ENCODE results near the gene CCDC15. TPM values are rescaled to one million over a fixed set of nuclear protein-coding genes. Genes with fewer than 3 reads are reported as not detected.

CCDC15 gene
- total RNA-seq, 1 donor from 2014 or later: 3.2 TPM

DNA sequence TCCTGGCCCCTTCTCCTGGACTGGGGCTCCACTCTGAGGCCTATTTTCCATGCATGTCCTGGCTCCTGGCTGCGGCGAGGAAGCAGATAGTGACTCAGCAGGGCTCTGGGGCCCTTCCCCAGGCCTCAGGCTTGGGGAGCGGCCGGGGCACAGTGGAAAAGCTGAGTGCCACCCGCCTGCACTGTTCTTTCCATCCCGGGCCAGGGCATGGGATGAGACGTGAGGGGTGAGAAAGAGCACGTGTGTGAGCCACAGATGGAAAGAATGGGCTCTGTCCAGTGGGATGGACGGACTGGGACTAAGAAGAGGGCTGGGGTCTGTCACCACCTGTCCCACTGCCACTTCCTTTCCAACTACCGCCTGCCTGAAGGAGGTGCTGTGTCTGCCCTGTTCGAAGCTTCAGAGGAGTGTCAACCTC, 121.9 kb downstream of the CCDC15 start:
- peaks cover 7% of the 10 kb centered on the region for H3K27me3 Mint-ChIP-seq
- no peaks in the 10 kb centered on the region for H3K9me3 Mint-ChIP-seq
- H3K27ac Mint-ChIP-seq: no peak overlapping the region
- no peak for DNase-seq (ENCODE audit: extremely low spot score, unreplicated experiment)
- no peaks in the 10 kb centered on the region for H3K36me3 Mint-ChIP-seq
- peaks cover 10% of the 10 kb centered on the region for H3K4me1 Mint-ChIP-seq (ENCODE audit: unreplicated experiment)
- TF ChIP-seq, protein P1, sequence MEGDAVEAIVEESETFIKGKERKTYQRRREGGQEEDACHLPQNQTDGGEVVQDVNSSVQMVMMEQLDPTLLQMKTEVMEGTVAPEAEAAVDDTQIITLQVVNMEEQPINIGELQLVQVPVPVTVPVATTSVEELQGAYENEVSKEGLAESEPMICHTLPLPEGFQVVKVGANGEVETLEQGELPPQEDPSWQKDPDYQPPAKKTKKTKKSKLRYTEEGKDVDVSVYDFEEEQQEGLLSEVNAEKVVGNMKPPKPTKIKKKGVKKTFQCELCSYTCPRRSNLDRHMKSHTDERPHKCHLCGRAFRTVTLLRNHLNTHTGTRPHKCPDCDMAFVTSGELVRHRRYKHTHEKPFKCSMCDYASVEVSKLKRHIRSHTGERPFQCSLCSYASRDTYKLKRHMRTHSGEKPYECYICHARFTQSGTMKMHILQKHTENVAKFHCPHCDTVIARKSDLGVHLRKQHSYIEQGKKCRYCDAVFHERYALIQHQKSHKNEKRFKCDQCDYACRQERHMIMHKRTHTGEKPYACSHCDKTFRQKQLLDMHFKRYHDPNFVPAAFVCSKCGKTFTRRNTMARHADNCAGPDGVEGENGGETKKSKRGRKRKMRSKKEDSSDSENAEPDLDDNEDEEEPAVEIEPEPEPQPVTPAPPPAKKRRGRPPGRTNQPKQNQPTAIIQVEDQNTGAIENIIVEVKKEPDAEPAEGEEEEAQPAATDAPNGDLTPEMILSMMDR (conservative IDR thresholded peaks at IDR 0.05): no peak
- H3K4me3 Mint-ChIP-seq: no peak overlapping the region

DNA sequence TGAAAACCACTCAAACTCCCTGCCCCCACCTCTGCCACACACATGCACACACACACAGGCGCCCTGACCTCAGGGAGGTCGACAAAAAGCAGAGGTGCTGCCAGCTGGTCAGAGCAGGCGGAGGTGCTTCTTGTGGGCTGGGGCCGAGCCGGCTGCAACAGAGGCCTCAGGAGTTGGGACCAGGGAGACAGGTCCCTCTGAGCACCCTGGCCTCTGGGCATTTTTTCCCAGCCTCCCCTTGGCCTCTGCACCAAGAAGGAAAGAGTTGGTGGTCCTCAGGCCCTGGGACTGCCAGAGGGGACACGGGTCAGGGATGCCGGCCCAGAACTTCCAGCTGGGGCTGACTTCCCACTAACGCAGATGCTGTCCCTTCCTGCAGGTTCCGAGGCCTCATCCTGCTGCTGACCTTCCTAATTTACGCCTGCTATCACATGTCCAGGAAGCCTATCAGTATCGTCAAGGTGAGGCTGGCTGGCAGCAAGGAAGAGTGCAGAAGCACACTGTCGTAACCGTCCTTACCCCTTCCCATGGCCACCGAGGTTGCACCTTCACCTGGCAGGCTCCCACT, 122.5 kb downstream of the CCDC15 start:
- TF ChIP-seq, protein P1 (conservative IDR thresholded peaks at IDR 0.05): no peak
- DNase-seq (ENCODE audit: extremely low spot score, unreplicated experiment): no peak
- Mint-ChIP-seq H3K36me3 (no peaks in the 10 kb centered on the region), H3K4me1 (ENCODE audit: unreplicated experiment) (peaks cover 5% of the 10 kb centered on the region), H3K27me3 (peaks cover 7% of the 10 kb centered on the region), H3K4me3 (no peak overlapping the region), H3K27ac (no peak overlapping the region), H3K9me3 (no peaks in the 10 kb centered on the region)

- no peaks in the 10 kb centered on the region for H3K36me3 Mint-ChIP-seq
- H3K9me3 Mint-ChIP-seq: no peaks in the 10 kb centered on the region
- no peak overlapping the region for H3K4me3 Mint-ChIP-seq
- no peak overlapping the region for H3K27ac Mint-ChIP-seq
- H3K27me3 Mint-ChIP-seq: peaks cover 7% of the 10 kb centered on the region
- DNase-seq (ENCODE audit: extremely low spot score, unreplicated experiment): no peak
- TF ChIP-seq, protein P1 (conservative IDR thresholded peaks at IDR 0.05): no peak
- H3K4me1 Mint-ChIP-seq (ENCODE audit: unreplicated experiment): peaks cover under 1% of the 10 kb centered on the region
Observed at GRCh38 chr11:125078016-125078415, 124.0 kb downstream of the CCDC15 start.

DNA sequence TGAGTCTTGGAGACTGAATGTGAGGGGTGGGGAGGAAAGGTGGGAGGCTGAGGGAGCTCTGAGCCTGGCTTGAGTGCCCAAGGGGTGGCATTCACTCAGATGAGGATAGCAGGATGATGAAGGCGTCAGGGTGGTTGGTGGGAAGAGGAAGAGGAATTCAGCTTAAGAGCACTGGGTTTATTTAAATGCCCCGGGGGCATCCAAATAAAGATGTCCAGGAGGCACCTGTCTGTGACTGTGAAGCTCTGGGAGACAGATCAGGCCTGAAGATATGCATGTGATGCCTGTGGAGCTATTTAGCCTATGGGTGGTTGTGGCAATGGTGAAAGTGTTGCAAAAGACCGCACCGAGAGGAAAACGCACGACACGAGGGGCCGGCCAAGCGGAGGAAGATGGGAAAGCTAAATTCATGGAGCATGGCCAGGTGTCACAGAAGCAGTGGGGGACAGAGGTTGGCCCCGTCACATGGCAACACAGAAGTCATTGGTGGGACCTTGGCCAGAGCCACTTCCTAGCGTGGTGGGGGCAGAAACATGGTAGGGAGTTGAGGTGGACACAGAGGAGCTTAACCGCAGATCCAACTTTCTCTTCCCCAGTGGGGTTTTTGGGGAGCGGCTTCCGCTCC, 124.6 kb downstream of the CCDC15 start:
- TF ChIP-seq, protein P1 (conservative IDR thresholded peaks at IDR 0.05): no peak
- Mint-ChIP-seq H3K27ac (no peak overlapping the region), H3K36me3 (no peaks in the 10 kb centered on the region), H3K4me3 (no peak overlapping the region), H3K27me3 (peaks cover 7% of the 10 kb centered on the region), H3K4me1 (ENCODE audit: unreplicated experiment) (peaks cover 5% of the 10 kb centered on the region), H3K9me3 (no peaks in the 10 kb centered on the region)
- no peak for DNase-seq (ENCODE audit: extremely low spot score, unreplicated experiment)

DNA sequence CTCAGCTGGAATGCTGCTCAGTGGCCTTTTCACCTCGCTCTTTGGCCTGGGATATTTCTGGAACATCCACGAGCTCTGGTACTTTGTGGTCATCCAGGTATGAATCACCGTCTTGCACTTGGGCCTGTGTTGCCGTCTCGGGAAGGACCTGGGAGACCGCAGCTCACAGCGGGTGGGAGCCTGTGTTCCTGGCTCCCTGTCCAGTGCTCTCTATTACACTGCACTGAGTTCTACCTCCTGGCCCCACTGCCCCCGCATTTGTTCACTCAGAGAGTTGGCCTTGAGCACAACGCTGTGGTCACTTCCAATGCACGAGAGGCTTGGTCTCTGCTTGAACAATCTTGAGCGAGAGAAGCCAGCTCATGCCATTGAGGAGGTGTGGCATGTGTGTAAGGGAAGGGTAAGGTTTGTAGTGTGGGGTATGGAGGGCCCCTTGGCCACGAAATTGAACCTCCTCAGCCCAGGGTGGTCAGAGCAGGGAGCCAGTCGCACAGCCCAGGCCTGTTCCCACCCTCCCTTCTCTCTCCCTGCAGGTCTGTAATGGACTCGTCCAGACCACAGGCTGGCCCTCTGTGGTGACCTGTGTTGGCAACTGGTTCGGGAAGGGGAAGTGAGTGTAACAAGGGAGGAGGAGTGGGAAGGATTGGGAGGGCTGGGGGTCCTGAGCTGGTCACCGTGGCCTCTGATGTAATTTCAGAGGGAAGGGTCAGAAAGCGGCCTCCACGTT, 125.3 kb downstream of the CCDC15 start:
- peaks cover 5% of the 10 kb centered on the region for H3K4me1 Mint-ChIP-seq (ENCODE audit: unreplicated experiment)
- H3K27me3 Mint-ChIP-seq: peaks cover 3% of the 10 kb centered on the region
- H3K27ac Mint-ChIP-seq: no peak overlapping the region
- no peaks in the 10 kb centered on the region for H3K9me3 Mint-ChIP-seq
- no peak overlapping the region for H3K4me3 Mint-ChIP-seq
- TF ChIP-seq, protein P1 (conservative IDR thresholded peaks at IDR 0.05): no peak
- no peaks in the 10 kb centered on the region for H3K36me3 Mint-ChIP-seq
- DNase-seq (ENCODE audit: extremely low spot score, unreplicated experiment): no peak

All from type B pancreatic cell (in vitro differentiated cells).